ENCODE data around the gene SPACDR. TPM values are rescaled to one million over a fixed set of nuclear protein-coding genes. Genes with fewer than 3 reads are reported as not detected.

SPACDR gene
- total RNA-seq, 1 experiment from 2014 or later, result not detected

DNA sequence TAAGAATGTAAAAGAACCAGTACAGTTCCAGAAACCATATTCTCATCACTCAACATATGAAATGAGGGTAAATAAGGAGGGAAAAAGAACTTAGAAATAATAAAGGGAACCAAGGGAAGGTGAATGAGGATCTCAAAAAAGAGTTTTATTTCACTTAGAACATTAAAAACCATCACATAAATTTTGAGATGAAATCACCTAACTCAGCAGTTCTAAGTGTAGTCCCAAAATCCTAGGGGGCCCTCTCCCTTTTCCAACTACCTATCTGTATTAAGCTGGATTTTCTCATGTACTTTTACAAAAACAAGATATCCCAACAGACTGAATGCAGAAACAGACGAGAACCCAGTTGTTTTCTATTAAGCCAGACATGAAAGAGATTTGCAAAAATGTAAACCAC lies 38.7 kb downstream of the SPACDR start:
- TF ChIP-seq, protein P1, sequence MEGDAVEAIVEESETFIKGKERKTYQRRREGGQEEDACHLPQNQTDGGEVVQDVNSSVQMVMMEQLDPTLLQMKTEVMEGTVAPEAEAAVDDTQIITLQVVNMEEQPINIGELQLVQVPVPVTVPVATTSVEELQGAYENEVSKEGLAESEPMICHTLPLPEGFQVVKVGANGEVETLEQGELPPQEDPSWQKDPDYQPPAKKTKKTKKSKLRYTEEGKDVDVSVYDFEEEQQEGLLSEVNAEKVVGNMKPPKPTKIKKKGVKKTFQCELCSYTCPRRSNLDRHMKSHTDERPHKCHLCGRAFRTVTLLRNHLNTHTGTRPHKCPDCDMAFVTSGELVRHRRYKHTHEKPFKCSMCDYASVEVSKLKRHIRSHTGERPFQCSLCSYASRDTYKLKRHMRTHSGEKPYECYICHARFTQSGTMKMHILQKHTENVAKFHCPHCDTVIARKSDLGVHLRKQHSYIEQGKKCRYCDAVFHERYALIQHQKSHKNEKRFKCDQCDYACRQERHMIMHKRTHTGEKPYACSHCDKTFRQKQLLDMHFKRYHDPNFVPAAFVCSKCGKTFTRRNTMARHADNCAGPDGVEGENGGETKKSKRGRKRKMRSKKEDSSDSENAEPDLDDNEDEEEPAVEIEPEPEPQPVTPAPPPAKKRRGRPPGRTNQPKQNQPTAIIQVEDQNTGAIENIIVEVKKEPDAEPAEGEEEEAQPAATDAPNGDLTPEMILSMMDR (conservative IDR thresholded peaks at IDR 0.05), result no peak
- no peaks in the 10 kb centered on the region for H4K20me1 ChIP-seq (ENCODE audit: control insufficient read depth, insufficient read depth, insufficient read length)
- H3K27me3 Mint-ChIP-seq (ENCODE audit: low read depth), result peaks cover 25% of the 10 kb centered on the region
- no peak overlapping the region for H2BK120ac ChIP-seq (ENCODE audit: low read depth, low read length, poor library complexity, severe bottlenecking)
- H3K9me3 Mint-ChIP-seq, result peaks cover 4 to 14% of the 10 kb centered on the region in 2 experiments; a peak in 3 of 5 replicates
- no peaks in the 10 kb centered on the region for H3K23me2 ChIP-seq (ENCODE audit: insufficient read length, low read depth, low read length, poor library complexity, severe bottlenecking)
- no CpG with 5 or more reads among the region's 1 CpG for WGBS (ENCODE audit: extremely low coverage, insufficient read length, low lambda C conversion rate)
- H2BK15ac ChIP-seq (ENCODE audit: low read depth, low read length), result no peak overlapping the region
- H3K79me2 ChIP-seq (ENCODE audit: insufficient read depth, low read length), result no peaks in the 10 kb centered on the region
- no peak overlapping the region for H2AFZ ChIP-seq (ENCODE audit: low read length)
- H3K27ac ChIP-seq (ENCODE audit: insufficient read length, low read depth, low read length), result no peak overlapping the region
- H3K4me2 ChIP-seq (ENCODE audit: insufficient read depth, insufficient read length, low read length), result no peak overlapping the region
- H3T11ph ChIP-seq (ENCODE audit: low read length), result no peak overlapping the region
- H3K18ac ChIP-seq (ENCODE audit: insufficient read length, low read depth, low read length), result no peak overlapping the region
- no peak overlapping the region for H3K9ac ChIP-seq (ENCODE audit: extremely low read depth, insufficient read length, low read length)
- H3K23ac ChIP-seq (ENCODE audit: insufficient read length, low read depth, low read length), result no peak overlapping the region
- no peak overlapping the region for H4K91ac ChIP-seq (ENCODE audit: insufficient read length, low read depth, low read length)
- no peak overlapping the region for H4K8ac ChIP-seq (replicated peaks; ENCODE audit: insufficient read length, low read depth, low read length)
- no peaks in the 10 kb centered on the region for H3K9me3 ChIP-seq (ENCODE audit: control insufficient read depth, low read depth, low read length)
- DNase-seq, result no peak
- no peak overlapping the region for H2AK5ac ChIP-seq (ENCODE audit: insufficient read length, low read length)
- no peak overlapping the region for H3K4ac ChIP-seq (ENCODE audit: low read depth, low read length)
- no peak overlapping the region for H3K27ac Mint-ChIP-seq
- H2BK12ac ChIP-seq (ENCODE audit: insufficient read length, low read depth, low read length), result no peak overlapping the region
- no peaks in the 10 kb centered on the region for H3K79me1 ChIP-seq (ENCODE audit: insufficient read depth, low read depth, low read length, poor library complexity, severe bottlenecking)
- no peak overlapping the region for H3K56ac ChIP-seq (ENCODE audit: insufficient read length, low read depth, low read length)
- no peaks in the 10 kb centered on the region for H3K27me3 ChIP-seq (ENCODE audit: insufficient read depth, low read length)
- H3K14ac ChIP-seq (ENCODE audit: insufficient read depth, low read length), result no peak overlapping the region
- no peak overlapping the region for H2BK20ac ChIP-seq (ENCODE audit: low read depth, low read length, poor library complexity, severe bottlenecking)
- no peak overlapping the region for H2BK5ac ChIP-seq (ENCODE audit: insufficient read length, low read length)
- no peak overlapping the region for H4K5ac ChIP-seq (ENCODE audit: insufficient read length, low read depth, low read length)
- peaks cover 0 to 4% (median 3%) of the 10 kb centered on the region in 3 experiments; a peak in 4 of 7 replicates for H3K36me3 Mint-ChIP-seq (ENCODE audit: insufficient read depth in 1 of 3, low read depth in 3 of 3)
- no peak overlapping the region for H3K4me3 Mint-ChIP-seq
- H3K4me1 Mint-ChIP-seq, result peaks cover 0 to under 1% of the 10 kb centered on the region in 2 experiments; a peak in 2 of 4 replicates
- H3K4me1 ChIP-seq (ENCODE audit: insufficient read depth, low read length), result no peaks in the 10 kb centered on the region

Measured in H9 (cell line).